NCI-H146 (cell line): ENCODE measurements around the gene ZCCHC14.
"Not testable (repeated sequence)": the region's sequence is repeated elsewhere in the genome, so short reads cannot be mapped to it uniquely, and the experiment has no call there.

Experiments used
- DNase-seq: peaks from one replicate; lab custom pipeline; 2025; lab: John Stamatoyannopoulos, UW

ZCCHC14 gene

GRCh38 chr16:87382023-87382785 is 110.6 kb downstream of the ZCCHC14 start:
- no peak for DNase-seq

DNA sequence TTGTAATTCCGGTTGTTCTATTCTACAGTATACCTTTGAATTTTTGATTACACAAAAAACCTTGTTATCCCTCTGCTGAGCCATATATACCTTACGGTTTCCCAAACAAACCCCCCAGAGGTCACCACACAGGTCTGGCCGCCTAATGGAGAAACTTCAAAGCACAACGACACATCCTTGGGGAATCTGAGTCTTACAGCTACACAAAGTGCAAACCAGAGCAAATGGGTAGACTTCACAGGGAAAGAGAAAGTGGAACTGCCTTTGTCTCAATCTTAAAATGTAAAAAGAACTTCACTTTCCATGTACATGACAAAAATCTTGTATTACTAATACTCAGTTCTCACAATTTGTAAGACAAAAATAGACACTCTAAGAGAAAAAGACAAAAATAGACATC is 111.9 kb downstream of the ZCCHC14 start:
- DNase-seq, result no peak

- DNase-seq, result no peak
Measured at GRCh38 chr16:87380403-87380802, 112.4 kb downstream of the ZCCHC14 start.

- not testable (repeated sequence) for DNase-seq
Measured at GRCh38 chr16:87379312-87379752, 113.5 kb downstream of the ZCCHC14 start.

GRCh38 chr16:87376660-87377059 is 116.2 kb downstream of the ZCCHC14 start:
- DNase-seq, result no peak

GRCh38 chr16:87375426-87376135 is 117.2 kb downstream of the ZCCHC14 start:
- no peak for DNase-seq

- no peak for DNase-seq
Measured at GRCh38 chr16:87374313-87374712, 118.5 kb downstream of the ZCCHC14 start.

GRCh38 chr16:87372305-87372704 is 120.5 kb downstream of the ZCCHC14 start:
- no peak for DNase-seq

GRCh38 chr16:87371261-87371866 is 121.5 kb downstream of the ZCCHC14 start:
- no peak for DNase-seq

- DNase-seq, result no peak
Measured at GRCh38 chr16:87369796-87370719, 122.8 kb downstream of the ZCCHC14 start.

- no peak for DNase-seq
Measured at GRCh38 chr16:87369117-87369765, 123.6 kb downstream of the ZCCHC14 start.

DNA sequence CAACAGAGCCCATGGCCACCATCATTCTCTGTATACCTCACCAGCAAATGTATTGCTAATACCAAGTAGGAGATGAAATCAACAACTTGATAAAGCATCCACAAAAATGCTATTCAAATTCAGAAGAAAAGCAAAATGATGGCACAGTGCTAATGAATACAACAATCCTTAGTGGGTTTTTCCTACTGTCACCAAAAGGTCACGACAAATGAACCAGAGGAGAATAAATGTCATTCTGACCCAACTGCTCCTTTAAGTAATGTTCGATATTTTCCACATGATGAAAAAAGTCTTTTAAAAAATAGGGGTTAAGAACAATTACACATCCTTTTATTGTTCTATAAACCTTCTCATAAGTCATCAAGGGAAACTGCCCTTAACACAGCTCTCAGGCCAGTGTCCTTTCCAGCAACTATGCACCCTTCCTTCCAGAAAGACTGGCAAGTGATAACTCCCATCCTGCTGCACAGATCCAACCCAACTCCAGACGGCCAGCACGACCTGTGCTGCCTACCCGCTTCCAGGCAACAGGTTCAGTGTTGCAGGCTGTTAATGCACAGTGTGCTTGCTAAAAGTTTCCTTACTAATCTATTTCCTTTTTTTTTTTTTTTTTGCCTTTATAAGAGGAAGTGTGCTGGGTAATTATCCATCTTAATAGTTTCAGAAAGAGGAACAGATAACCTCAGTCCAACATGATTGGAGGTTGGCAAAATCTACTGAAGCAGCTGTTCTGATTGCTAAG is 124.6 kb downstream of the ZCCHC14 start:
- DNase-seq, result no peak

DNA sequence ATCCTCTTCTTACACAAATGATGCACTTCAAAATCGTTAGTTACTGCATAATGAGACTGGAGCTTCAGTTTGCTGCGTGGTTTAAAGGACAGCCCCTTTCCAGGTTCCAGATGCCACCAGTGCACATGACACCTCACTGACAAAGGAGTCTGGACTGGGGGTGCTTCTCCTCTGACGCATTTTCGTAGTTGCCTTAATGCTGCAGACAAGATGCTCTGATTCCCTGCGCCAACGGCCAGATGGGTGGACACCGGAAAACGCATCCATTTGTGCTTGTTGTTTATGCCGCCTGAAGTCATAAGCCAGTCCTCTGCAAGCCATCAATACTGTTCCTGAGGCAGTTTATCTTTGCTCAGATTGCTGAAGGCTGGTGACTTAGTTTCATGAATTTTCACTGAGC is 125.3 kb downstream of the ZCCHC14 start:
- no peak for DNase-seq

- no peak for DNase-seq
Measured at GRCh38 chr16:87366930-87367329, 125.9 kb downstream of the ZCCHC14 start.

GRCh38 chr16:87366288-87366687 is 126.5 kb downstream of the ZCCHC14 start:
- DNase-seq, result no peak

GRCh38 chr16:87365021-87365713 is 127.7 kb downstream of the ZCCHC14 start:
- DNase-seq, result no peak

DNA sequence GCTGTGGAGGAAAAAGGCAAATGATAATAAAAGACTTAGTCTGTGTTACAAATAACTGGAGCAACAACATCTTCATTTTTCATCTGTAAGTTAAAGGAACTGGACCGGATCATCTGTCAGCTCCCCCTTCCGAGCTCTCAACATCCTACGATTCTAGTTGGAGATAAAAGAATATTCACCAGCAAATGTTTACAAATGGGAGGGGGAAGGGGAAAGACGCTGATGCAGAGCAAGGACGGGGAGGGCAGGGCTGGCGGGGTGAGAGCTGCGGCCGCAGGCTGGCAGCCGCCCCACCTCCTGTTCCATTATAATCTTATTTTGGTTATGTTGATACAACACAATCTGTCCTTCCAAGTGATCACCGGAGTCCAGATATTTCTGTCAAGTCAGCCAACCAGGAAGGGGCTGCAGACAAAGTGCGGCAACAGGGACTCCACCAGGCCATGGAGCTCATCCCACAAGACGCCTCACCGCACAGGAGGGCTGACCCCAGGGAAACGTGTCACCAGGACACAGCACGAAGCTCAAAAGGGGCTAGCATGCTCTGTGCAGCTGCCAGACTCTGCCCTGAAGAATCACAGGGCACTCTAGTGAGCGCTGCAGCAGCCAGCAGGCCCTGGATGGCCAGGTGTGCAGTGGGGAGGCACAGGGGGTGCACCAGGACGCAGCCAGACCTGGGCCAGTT is 128.9 kb downstream of the ZCCHC14 start:
- no peak for DNase-seq

- not testable (repeated sequence) for DNase-seq
Measured at GRCh38 chr16:87362828-87363559, 129.8 kb downstream of the ZCCHC14 start.
